IPS DF 19.7 (cell line): ENCODE data around the gene NCBP3.
"Not testable (repeated sequence)": the region's sequence is repeated elsewhere in the genome, so short reads cannot be mapped to it uniquely, and the experiment has no call there.

Experiments used
- DNase-seq: peaks from one replicate; pipeline ENCODE4 v3.0.0-alpha.2; 2013; ENCODE audit warnings: low read depth, low spot score

The NCBP3 gene

DNA sequence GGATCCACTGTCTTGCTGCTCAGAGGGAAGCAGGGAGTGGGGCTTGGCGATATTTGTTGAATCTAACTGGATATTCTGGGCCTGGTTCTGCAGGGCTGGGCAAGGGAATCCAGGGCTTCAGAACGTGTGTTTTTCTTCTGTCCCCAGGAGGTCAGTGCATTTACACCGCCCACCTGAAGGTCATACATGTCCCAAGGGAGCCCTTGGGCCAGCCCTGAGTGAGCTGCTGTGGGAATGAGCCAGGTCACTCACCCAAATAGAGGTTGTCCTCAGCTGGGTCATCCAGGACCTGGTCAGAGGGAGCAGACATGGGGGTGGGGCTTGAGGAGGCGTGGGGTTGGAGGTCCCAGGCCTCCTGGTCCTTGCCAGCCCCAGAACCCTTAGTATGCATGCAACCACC lies 36.2 kb upstream of the NCBP3 start:
- no peak for DNase-seq

DNA sequence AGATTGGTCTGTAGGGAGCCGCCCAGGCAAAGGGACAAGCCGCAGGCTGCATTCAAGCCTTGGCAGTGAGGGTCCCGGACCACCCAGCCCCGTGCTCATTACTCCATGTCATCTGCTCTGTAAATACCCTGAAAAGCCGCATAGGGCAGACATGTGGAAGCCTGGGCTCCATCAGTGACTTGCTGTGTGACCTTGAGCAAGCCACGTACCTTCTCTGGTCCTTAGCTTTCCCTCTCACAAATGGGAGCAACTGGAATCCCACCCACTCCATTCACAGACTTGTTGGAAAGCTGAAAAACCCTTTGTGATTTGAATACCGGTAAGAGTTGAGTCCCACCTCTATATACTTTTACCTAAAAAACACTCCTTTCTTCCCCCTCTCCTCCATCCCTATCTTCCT lies 34.9 kb upstream of the NCBP3 start:
- no peak for DNase-seq

DNA sequence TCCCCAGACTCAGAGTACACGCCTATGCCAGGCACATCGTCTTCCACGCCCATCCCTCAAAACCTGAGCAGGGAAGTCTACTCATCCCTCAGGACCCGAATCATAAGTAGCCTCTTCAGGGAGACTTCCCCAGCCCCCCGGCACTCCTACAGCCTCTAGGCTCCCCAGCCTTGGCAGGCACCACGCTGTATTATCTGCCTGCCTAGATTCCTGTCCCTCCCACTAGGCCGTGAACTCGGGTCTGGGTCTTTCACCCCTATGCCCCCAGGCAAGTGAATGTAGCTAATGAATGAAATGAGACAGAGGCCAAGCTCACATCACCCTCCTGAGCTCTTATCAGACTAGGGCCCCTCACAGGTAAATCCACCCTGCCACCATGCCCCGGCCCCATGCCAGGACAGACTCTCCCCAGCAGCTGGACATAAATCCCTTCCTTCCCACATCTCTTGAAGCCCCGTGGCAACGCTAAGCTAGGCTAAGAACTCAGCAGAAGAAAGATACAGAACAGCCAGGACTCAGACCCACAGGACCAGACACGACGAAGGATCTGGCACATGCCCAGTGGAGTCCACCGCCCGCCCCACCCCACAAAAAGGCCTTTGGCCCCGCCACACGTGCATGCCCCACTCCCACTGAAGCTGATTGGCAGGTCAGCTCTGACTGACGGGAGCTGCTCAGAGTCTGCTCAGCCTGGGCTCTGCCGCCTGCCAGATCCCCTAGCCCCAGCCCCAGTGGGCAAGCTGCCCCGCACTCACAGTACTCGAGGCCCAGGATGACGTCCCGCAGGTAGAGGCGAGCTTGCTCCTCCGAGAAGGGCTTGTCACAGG lies 33.8 kb upstream of the NCBP3 start:
- no peak for DNase-seq

DNA sequence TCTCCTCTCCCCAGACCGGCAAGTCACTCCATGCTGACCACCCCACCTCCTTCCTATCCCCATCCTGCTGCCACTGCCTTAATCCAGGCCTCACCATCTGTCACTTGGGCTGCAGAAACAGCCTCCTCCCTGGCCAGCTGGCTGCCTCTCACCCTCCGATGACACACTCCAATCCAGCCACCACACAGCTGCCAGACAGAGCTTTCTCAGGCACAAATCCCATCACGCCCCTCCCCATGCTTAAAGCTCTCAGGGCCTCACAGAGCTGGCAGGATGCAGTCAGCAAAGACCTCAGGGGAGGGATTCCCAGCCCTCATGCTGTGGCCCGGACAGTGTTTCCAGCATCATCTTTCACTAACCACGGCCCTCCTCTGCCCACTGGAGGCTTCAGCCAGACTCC lies 33.1 kb upstream of the NCBP3 start:
- DNase-seq: no peak

DNA sequence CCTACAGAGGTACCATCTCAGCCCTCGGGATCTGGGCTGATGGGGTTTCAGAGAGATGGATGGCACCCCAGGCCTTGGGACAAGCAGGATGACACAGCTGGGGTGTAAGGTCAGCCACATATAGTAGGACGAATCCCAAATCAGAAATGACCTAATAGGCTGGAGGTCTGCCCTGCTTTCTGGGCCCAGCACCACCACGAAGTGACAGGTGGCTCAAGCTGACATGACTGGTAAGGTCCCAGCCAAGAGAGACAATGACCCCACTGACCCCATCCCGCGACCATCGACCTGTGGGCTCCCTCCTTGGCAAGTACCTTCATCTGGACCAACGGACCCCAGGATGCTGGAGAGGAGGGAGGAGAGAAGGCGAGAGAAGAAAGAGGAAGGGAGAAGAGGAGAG lies 31.2 kb upstream of the NCBP3 start:
- no peak for DNase-seq

DNA sequence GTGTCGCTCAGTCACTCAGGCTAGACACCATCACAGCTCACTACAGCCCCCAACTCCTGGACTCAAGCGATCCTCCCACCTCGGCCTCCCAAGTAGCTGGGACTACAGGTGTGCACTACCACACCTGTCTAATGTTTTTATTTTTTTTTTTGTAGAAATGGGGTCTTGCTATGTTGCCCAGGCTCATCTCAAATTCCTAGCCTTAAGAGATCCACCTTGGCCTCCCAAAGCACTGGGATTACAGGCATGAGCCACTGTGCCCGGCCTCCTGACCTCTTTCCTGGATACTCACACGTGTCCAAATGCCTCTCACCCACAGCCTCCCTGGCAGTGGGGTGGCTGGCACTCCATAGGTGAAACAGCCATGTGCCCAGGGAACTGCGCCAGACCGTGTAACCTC lies 29.3 kb upstream of the NCBP3 start:
- no peak for DNase-seq

DNA sequence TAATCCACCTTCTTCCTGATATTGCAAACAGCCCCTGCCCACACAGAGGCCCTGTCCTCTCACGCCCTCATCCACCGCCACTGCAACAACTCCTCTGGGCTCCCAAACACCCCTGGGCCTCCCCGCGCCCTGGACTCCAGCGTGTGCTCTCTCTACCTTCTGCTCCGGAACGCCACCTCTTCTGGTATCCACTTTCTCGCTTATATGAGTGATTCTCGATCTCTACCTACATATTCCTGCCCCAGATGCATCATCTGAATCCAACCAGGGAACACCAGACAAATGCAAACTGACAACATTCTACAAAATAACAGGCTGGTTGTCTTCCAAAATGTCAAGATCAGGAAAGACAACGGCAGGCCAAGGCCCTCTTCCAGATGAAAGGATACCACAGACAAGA lies 27.8 kb upstream of the NCBP3 start:
- DNase-seq: no peak

DNA sequence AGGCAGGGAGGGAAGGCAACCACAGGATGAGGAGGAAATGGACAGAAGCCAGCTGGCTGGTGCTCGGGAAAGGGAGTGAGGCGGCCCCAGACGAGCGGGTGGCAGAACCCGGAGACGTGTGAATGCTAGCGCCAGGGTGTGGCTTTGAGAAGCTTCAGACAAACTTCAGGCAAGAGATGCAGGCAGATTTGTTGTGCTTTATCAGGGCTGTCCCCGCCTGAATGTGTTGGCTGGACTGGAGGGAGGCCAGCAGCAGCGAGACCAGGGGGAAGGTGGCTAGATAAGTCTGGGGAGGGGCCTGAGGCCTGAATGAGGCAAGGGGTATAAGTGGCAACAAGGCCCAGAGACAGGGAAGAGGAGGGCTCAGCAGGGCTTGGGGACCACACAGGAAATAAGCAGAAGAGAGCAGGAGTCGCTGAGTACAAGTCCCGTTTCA lies 24.8 kb upstream of the NCBP3 start:
- no peak for DNase-seq

DNA sequence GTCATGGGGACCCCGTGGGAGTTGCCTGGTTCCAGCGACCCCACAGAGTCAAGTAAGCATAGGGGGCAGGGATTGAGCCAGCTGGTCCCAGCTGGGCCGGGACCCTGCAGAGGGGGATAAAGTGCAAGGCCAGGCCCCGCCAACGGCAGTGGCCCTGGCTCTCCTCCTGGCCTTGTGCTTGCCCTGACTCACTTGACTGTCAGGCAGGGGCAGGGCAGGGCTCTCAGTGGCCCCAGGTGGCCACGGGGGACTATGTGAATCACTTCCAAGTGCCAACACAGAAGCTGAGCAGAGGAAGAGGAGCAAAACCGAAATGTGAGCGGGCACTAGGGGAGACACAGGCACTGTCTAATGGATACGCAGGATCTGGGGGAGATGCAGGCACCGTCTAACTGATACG lies 21.6 kb upstream of the NCBP3 start:
- no peak for DNase-seq

DNA sequence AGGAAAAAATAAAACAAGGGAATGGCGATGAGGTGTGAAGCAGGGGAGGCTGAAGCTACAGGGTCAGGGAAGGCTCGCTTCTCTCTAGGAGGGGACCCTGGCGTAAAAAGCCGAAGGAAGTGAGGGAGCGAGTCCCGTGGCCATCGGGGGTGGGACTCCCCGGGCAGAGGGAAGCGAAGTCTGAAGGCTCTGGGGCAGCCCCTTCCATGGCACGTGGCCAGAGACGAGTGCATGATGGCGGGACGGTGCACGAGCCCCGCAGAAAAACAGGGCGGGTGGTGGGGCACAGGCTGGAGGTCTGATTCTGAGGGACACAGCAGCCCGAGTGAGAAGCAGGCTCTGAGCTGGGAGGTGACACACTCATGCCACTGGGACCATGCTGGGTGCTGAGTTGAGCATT lies 21.1 kb upstream of the NCBP3 start:
- no peak for DNase-seq

DNA sequence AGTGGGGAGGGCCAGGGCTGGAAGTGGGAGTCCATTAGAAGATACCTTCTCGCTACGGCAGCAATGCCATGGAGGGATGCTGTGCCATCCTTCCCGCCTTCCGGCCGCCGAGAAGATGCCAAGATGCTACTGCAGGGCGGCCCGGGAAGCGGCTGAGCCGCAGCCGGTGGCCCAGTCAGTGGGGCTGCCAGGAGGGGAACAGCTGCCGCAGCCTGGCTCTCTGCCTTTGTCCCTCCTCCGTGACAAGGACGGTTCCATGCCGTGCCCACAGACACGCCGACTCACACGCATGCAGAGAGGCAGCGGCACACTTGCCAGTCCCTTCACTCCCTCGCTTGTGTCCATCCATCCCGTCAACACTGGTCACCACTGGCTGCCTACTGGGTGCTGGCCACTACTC lies 20.2 kb upstream of the NCBP3 start:
- no peak for DNase-seq

DNA sequence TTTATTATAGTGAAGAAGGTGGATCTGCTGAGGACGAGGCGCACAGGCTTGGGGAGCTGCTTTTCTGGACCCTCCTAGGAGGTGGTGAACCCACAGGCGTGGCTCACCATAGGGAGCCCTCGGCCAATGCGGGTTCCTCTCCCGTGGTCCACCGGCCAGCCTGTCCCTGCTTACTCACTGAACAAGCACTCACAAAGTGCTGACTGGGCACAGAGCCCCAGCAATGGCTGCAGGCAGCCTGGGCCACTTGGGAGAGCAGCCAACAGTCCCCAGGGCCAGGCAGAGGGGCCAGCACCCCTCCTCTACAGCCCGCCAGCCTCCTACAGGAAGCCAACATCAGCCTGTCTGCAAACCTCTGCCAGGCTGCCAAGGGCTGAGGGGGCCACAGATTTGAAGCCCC lies 19.1 kb upstream of the NCBP3 start:
- no peak for DNase-seq

DNA sequence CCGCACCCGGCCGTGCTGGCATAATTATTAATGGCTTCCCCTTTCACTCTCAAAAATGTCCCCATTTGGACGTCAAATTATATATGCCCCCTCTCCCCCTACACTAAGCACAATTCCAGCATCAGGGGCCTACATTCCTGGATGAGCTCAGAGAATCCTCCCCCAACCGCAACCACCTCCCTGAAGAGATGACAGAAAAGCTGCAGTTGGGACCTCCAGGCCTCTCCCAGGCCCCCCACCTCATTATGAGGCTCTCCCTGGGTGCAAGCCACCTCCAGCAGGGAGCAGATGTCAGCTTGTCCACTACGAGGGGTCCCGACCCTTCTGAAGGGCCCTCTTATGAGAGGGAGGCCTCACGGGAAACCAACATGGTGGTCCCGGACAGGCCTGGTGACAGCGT lies 18.5 kb upstream of the NCBP3 start:
- DNase-seq: no peak

DNA sequence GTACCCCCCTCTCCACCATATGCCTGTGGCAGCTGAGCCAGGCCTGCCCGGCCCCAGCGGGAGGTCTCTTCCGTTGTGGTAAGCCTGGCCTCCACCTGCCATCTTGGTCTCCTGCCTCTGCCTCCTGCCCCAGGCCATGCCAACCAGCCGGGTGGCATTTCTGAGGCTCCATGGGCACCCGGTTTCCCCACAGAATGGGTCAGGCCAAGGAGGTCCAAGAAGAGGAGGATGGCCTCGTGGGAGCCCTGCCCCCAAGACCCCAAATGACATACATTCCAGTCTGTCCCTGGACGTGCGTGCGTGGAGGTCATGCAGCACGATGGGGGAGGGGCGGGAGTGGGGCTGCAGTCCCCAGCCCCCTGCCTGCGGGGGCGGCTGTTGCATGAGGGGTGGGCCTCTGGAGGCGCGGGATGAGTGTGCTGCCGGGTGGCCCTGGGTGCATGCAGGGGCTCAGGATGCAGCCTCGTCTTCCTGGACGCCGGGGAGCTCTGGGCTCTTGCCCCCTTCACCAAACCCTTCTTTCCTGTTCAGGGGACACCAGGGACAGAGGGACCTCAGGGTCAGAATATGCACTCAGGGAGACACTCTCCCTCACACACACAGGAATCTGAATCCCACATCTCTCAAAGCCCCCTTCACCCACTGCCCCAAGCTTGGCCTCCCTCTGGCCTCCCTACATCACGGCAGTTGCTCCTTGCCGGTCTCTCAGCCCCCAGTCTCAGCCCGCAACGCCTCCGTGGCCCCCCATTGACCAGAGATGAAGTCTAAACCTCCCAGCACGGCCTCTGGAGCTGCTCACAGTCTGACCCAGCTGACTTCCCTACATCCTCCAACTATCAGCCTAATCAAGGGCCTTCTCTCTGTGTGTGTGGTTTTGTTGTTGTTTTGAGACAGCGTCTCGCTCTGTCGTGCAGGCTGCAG lies 16.0 kb upstream of the NCBP3 start:
- no peak for DNase-seq

DNA sequence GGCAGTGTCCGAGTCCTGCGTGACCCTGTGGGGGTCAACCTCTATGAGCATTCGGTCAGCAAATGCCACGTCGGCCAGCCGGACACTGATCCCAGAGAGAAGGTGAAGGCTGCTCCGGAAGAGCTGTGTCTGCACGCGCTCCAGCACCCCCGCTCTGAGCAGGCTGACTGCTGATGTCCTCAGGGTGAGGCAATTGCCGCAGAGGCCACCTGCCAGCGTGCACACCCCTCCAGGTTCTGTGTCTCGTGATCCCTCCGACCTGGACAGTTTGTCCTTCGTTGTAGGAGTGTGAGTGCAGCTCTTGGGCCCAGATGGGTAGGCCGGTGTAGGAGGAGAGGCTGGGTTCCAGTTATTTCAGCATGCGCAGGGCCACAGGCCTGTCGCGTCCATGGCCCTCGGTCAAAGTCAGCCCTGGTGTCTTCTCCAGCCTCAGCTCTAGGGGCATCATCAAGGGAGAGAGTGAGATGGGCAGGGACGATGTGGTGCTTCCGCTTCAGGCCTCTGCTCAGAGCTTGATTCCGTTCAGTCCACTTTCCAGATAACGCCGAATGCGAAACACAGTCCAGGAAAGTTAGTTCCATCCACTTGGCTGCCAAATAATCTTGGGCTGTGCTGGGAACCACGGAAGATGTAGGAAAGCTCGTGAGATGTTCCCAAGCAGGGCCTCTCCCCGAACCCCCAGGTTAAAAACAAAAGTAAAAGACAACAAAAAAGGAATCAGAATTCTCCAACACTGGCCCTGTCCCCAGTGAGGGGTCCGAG lies 15.1 kb upstream of the NCBP3 start:
- DNase-seq: no peak

DNA sequence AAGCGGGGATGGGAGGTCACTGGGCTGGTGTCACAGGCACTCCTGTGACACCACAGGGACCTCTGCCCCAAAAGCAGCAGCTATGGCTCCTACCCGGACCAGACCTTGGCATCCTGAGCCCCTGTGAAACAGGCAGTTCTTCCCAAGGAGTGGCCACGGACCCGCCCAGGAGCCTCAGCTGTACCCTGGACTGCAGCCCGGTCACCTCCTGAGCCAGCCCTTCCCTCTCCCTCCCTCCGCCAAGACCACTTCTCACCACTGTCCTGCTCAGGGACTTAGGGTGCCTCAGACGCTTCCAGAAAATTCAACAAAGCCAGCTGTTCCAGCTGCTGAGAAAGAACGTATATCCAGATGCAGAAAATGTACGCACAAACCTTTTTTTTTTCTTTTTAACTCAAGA lies 13.9 kb upstream of the NCBP3 start:
- no peak for DNase-seq

DNA sequence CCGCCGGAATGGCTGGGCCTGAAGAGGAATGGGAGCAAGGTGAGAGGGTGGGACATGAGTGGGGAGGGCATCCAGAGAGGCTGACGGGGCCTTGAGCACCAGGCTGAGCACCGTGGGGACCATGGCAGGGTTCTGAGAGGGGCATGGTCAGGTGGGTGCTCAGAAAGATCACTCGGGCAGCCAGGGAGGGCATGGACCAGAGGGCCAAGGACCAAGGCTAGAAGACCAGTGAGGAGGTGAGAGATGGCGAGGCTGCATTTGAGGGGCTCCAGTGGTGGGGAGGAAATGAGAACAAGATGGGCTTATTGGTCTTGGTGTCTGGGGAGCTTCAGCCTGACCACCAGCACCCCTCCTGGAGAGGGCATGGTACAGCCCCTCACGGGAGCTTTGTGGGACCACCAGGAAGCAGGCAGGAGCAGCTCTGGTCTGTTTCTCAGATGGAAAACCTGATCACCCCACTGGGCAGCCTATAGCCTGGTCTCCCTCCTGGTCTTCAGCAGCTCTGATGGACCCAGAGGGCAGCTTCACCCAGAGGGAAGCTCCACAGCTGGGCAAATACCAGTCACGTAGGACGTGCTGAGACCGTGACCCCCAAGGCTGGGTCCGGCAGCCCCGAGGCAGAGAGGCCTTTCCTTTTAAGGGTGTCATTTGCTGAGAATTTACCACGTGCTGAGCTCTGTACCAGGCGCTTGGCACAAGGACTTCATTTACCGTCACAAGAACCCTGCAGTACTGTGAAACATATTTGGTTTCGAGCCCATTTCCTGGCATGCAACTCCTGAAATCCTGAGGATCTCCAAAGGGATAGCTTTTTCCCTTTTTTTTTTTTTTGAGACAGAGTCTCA lies 11.4 kb upstream of the NCBP3 start:
- DNase-seq: no peak

DNA sequence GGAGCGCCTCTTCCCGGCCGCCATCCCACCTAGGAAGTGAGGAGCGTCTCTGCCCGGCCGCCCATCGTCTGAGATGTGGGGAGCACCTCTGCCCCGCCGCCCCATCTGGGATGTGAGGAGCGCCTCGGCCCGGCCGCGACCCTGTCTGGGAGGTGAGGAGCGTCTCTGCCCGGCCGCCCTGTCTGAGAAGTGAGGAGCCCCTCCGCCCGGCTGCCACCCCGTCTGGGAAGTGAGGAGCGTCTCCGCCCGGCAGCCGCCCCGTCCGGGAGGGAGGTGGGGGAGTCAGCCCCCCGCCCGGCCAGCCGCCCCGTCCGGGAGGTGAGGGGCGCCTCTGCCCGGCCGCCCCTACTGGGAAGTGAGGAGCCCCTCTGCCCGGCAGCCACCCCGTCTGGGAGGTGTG lies 8.2 kb upstream of the NCBP3 start:
- not testable (repeated sequence) for DNase-seq

DNA sequence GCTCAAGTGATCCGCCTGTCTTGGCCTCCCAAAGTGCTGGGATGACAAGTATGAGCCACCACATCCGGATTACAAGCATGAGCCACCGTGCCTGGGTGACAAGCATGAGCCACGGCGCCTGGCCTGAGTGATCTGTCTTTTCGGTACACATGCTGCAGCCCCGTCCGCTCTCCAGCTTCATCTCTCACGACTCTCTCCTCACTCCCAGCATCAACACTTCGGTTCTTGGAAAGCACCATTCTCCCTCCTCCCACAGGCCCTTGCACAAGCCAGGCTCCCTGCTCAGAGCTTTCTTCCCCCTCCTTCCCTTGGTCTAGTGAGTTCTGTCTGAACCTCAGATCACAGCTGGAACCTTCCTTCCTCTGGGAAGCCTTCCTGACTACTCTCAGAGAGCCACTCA lies 6.5 kb upstream of the NCBP3 start:
- DNase-seq: no peak

DNA sequence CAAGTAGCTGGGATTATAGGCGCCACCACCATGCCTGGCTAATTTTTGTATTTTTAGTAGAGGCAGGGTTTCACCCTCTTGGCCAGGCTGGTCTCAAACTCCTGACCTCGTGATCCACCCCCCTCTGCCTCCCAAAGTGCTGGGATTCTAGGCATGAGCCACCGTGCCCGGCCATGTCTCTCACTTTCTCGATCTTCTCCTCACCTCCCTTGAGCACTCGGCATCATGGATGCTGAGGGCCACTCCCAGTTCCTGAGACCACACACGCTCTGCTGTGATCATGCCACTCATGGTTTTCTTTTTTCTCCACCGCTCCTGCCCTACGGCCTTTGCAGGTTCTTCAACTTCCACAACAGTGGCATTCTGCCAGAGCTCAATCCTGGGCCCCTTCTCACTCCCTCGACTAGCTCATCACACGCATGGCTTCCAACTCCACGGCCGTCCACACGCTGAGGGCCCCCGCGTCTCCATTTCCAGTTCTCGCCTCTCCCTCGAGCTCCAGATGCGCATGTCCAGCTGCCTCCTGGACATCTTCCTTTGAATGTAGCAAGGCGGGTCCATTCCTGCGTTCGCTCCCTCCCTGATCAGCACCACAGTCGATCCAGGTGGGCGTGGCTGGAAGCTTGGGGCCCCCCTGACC lies 5.5 kb upstream of the NCBP3 start:
- no peak for DNase-seq
